22Rv1 (cell line): ENCODE data around the gene ZFHX3.

Experiments
- H3K27ac ChIP-seq: fragments of 450-650 bp; 2 replicates; pipeline ENCODE4 v1.5.1; 2017
- CTCF ChIP-seq: fragments of 450-650 bp; IDR thresholded peaks from 2 replicates; pipeline ENCODE4 v1.5.1; 2017; ENCODE audit warnings: mild to moderate bottlenecking
- ZFX ChIP-seq: fragments of 450-650 bp; IDR thresholded peaks from 2 replicates; pipeline ENCODE4 v1.6.1; 2017; ENCODE audit warnings: antibody characterized with exemption, borderline replicate concordance

The ZFHX3 gene

GRCh38 chr16:72808754-72809153 lies 239.2 kb downstream of the ZFHX3 start:
- H3K27ac ChIP-seq = no peak overlapping the region
- TF ChIP-seq CTCF = no peak
- TF ChIP-seq ZFX = no peak

GRCh38 chr16:72807245-72807644 lies 240.7 kb downstream of the ZFHX3 start:
- H3K27ac ChIP-seq = no peak overlapping the region

GRCh38 chr16:72805486-72805885 lies 242.4 kb downstream of the ZFHX3 start:
- H3K27ac ChIP-seq = no peak overlapping the region
- no peak for TF ChIP-seq ZFX
- no peak for TF ChIP-seq CTCF

More at GRCh38 chr16:72807245-72807644, 240.7 kb downstream of the ZFHX3 start:
- no peak for TF ChIP-seq CTCF
- no peak for TF ChIP-seq ZFX

GRCh38 chr16:72800524-72801161 lies 247.3 kb downstream of the ZFHX3 start:
- TF ChIP-seq ZFX = no peak
- no peak for TF ChIP-seq CTCF
- H3K27ac ChIP-seq = no peak overlapping the region

- TF ChIP-seq ZFX (no peak), CTCF (no peak)
- no peak overlapping the region for H3K27ac ChIP-seq
Measured at GRCh38 chr16:72798264-72798663, 249.7 kb downstream of the ZFHX3 start.

GRCh38 chr16:72797621-72798020 lies 250.3 kb downstream of the ZFHX3 start:
- no peak overlapping the region for H3K27ac ChIP-seq
- TF ChIP-seq CTCF (no peak), ZFX (no peak)

- TF ChIP-seq CTCF (no peak), ZFX (no peak)
Measured at GRCh38 chr16:72796222-72796621, 251.7 kb downstream of the ZFHX3 start.

More at GRCh38 chr16:72796222-72796621, 251.7 kb downstream of the ZFHX3 start:
- no peak overlapping the region for H3K27ac ChIP-seq
